Fibroblast of peridontal ligament (primary cell): Measurements from ENCODE around the gene TBC1D2.
"Not testable (repeated sequence)": the region's sequence is repeated elsewhere in the genome, so short reads cannot be mapped to it uniquely, and the experiment has no call there.

Experiments
- DNase-seq: peaks from one replicate; pipeline ENCODE4 v3.0.0-alpha.2; 2010; ENCODE audit errors: extremely low read depth

TBC1D2 gene

GRCh38 chr9:98187926-98188325 is 67.5 kb downstream of the TBC1D2 start:
- no peak for DNase-seq

GRCh38 chr9:98186236-98186635 is 69.2 kb downstream of the TBC1D2 start:
- DNase-seq, result no peak

- DNase-seq, result no peak
Measured at GRCh38 chr9:98185611-98186171, 69.8 kb downstream of the TBC1D2 start.

- no peak for DNase-seq
Measured at GRCh38 chr9:98185021-98185567, 70.4 kb downstream of the TBC1D2 start.

- no peak for DNase-seq
Measured at GRCh38 chr9:98184326-98184725, 71.1 kb downstream of the TBC1D2 start.

- no peak for DNase-seq
Measured at GRCh38 chr9:98182889-98183599, 72.4 kb downstream of the TBC1D2 start.

- DNase-seq, result no peak
Measured at GRCh38 chr9:98182069-98182820, 73.2 kb downstream of the TBC1D2 start.

GRCh38 chr9:98181746-98182068 is 73.7 kb downstream of the TBC1D2 start:
- no peak for DNase-seq

- no peak for DNase-seq
Measured at GRCh38 chr9:98180996-98181395, 74.5 kb downstream of the TBC1D2 start.

- no peak for DNase-seq
Measured at GRCh38 chr9:98178874-98179850, 76.3 kb downstream of the TBC1D2 start.

- no peak for DNase-seq
Measured at GRCh38 chr9:98176391-98177259, 78.8 kb downstream of the TBC1D2 start.

- no peak for DNase-seq
Measured at GRCh38 chr9:98175762-98176161, 79.7 kb downstream of the TBC1D2 start.

- no peak for DNase-seq
Measured at GRCh38 chr9:98175028-98175569, 80.3 kb downstream of the TBC1D2 start.

- not testable (repeated sequence) for DNase-seq
Measured at GRCh38 chr9:98174502-98174918, 80.9 kb downstream of the TBC1D2 start.

- DNase-seq, result no peak
Measured at GRCh38 chr9:98173181-98173580, 82.3 kb downstream of the TBC1D2 start.

- DNase-seq, result no peak
Measured at GRCh38 chr9:98172604-98173003, 82.8 kb downstream of the TBC1D2 start.

GRCh38 chr9:98171176-98171925 is 84.1 kb downstream of the TBC1D2 start:
- no peak for DNase-seq

- DNase-seq, result no peak
Measured at GRCh38 chr9:98168941-98169488, 86.4 kb downstream of the TBC1D2 start.

GRCh38 chr9:98168153-98168780 is 87.2 kb downstream of the TBC1D2 start:
- DNase-seq, result no peak
